HUES6 (cell line): Measurements from ENCODE around the gene EPN2.

Experiments
- H3K27ac ChIP-seq: 2 replicates; pipeline ENCODE4 v1.7.0; 2013; ENCODE audit warnings: low read depth, mild to moderate bottlenecking, low read length, inconsistent platforms
- H3K27me3 ChIP-seq: 2 replicates; pipeline ENCODE4 v1.6.1; 2013; ENCODE audit warnings: low read length; ENCODE audit not compliant: control insufficient read depth, insufficient read depth
- H3K36me3 ChIP-seq: 2 replicates; pipeline ENCODE4 v1.6.1; 2013; ENCODE audit warnings: low read length; ENCODE audit not compliant: control insufficient read depth, insufficient read depth
- H3K4me1 ChIP-seq: 2 replicates; pipeline ENCODE4 v1.6.1; 2013; ENCODE audit warnings: low read length; ENCODE audit not compliant: control insufficient read depth, insufficient read depth
- H3K4me3 ChIP-seq: 2 replicates; pipeline ENCODE4 v1.5.1; 2013; ENCODE audit warnings: low read depth, low read length
- H3K9ac ChIP-seq: one replicate; pipeline ENCODE4 v1.6.1; 2013; ENCODE audit warnings: mild to moderate bottlenecking, low read length
- H3K9me3 ChIP-seq: 2 replicates; pipeline ENCODE4 v1.6.1; 2013; ENCODE audit warnings: low read depth, low read length; ENCODE audit not compliant: control insufficient read depth, insufficient read depth

The EPN2 gene

GRCh38 chr17:19305256-19305655 is 68.1 kb downstream of the EPN2 start:
- Histone ChIP-seq H3K27ac (no peak overlapping the region), H3K36me3 (peaks cover 21% of the 10 kb centered on the region), H3K9ac (no peak overlapping the region), H3K9me3 (no peaks in the 10 kb centered on the region), H3K27me3 (no peaks in the 10 kb centered on the region), H3K4me1 (no peaks in the 10 kb centered on the region), H3K4me3 (no peak overlapping the region)

GRCh38 chr17:19305761-19306159 is 68.6 kb downstream of the EPN2 start:
- H3K9ac ChIP-seq = no peak overlapping the region

GRCh38 chr17:19306160-19307111 is 69.3 kb downstream of the EPN2 start:
- Histone ChIP-seq H3K9me3 (no peaks in the 10 kb centered on the region), H3K36me3 (peaks cover 21% of the 10 kb centered on the region)

More at GRCh38 chr17:19305761-19306159, 68.6 kb downstream of the EPN2 start:
- no peak overlapping the region for H3K27ac ChIP-seq
- H3K4me3 ChIP-seq = no peak overlapping the region
- no peaks in the 10 kb centered on the region for H3K9me3 ChIP-seq
- H3K36me3 ChIP-seq = peaks cover 21% of the 10 kb centered on the region
- no peaks in the 10 kb centered on the region for H3K27me3 ChIP-seq
- H3K4me1 ChIP-seq = no peaks in the 10 kb centered on the region

GRCh38 chr17:19307521-19307920 is 70.4 kb downstream of the EPN2 start:
- Histone ChIP-seq H3K27ac (no peak overlapping the region), H3K4me1 (no peaks in the 10 kb centered on the region), H3K4me3 (no peak overlapping the region), H3K27me3 (no peaks in the 10 kb centered on the region), H3K36me3 (peaks cover 31% of the 10 kb centered on the region), H3K9ac (no peak overlapping the region), H3K9me3 (no peaks in the 10 kb centered on the region)

More at GRCh38 chr17:19306160-19307111, 69.3 kb downstream of the EPN2 start:
- no peak overlapping the region for H3K9ac ChIP-seq
- H3K27ac ChIP-seq = no peak overlapping the region
- H3K27me3 ChIP-seq = no peaks in the 10 kb centered on the region
- no peaks in the 10 kb centered on the region for H3K4me1 ChIP-seq
- no peak overlapping the region for H3K4me3 ChIP-seq

- no peaks in the 10 kb centered on the region for H3K4me1 ChIP-seq
- no peak overlapping the region for H3K4me3 ChIP-seq
- H3K27me3 ChIP-seq = no peaks in the 10 kb centered on the region
- no peak overlapping the region for H3K27ac ChIP-seq
- no peak overlapping the region for H3K9ac ChIP-seq
- peaks cover 40% of the 10 kb centered on the region for H3K36me3 ChIP-seq
- H3K9me3 ChIP-seq = no peaks in the 10 kb centered on the region
Observed at GRCh38 chr17:19308398-19308797, 71.2 kb downstream of the EPN2 start.

- no peaks in the 10 kb centered on the region for H3K4me1 ChIP-seq
- H3K36me3 ChIP-seq = peaks cover 46% of the 10 kb centered on the region
- no peak overlapping the region for H3K27ac ChIP-seq
- no peaks in the 10 kb centered on the region for H3K27me3 ChIP-seq
- no peak overlapping the region for H3K4me3 ChIP-seq
- H3K9ac ChIP-seq = no peak overlapping the region
- H3K9me3 ChIP-seq = no peaks in the 10 kb centered on the region
Observed at GRCh38 chr17:19309701-19310100, 72.5 kb downstream of the EPN2 start.

GRCh38 chr17:19310151-19310550 is 73.0 kb downstream of the EPN2 start:
- no peaks in the 10 kb centered on the region for H3K27me3 ChIP-seq
- no peak overlapping the region for H3K9ac ChIP-seq
- H3K4me3 ChIP-seq = no peak overlapping the region
- H3K9me3 ChIP-seq = no peaks in the 10 kb centered on the region
- H3K4me1 ChIP-seq = no peaks in the 10 kb centered on the region
- peaks cover 46% of the 10 kb centered on the region for H3K36me3 ChIP-seq
- no peak overlapping the region for H3K27ac ChIP-seq

- H3K27ac ChIP-seq = no peak overlapping the region
- H3K36me3 ChIP-seq = peaks cover 44% of the 10 kb centered on the region
- H3K4me3 ChIP-seq = no peak overlapping the region
Observed at GRCh38 chr17:19311016-19311415, 73.8 kb downstream of the EPN2 start.

GRCh38 chr17:19311421-19312215 is 74.5 kb downstream of the EPN2 start:
- no peak overlapping the region for H3K4me3 ChIP-seq
- H3K9ac ChIP-seq = no peak overlapping the region
- peaks cover 5% of the 10 kb centered on the region for H3K4me1 ChIP-seq
- H3K9me3 ChIP-seq = no peaks in the 10 kb centered on the region
- H3K27ac ChIP-seq = no peak overlapping the region
- no peaks in the 10 kb centered on the region for H3K27me3 ChIP-seq
- peaks cover 39% of the 10 kb centered on the region for H3K36me3 ChIP-seq

More at GRCh38 chr17:19311016-19311415, 73.8 kb downstream of the EPN2 start:
- H3K9me3 ChIP-seq = no peaks in the 10 kb centered on the region
- H3K4me1 ChIP-seq = no peaks in the 10 kb centered on the region
- H3K9ac ChIP-seq = no peak overlapping the region
- H3K27me3 ChIP-seq = no peaks in the 10 kb centered on the region

- Histone ChIP-seq H3K4me1 (peaks cover 12% of the 10 kb centered on the region), H3K9ac (no peak overlapping the region), H3K4me3 (no peak overlapping the region), H3K9me3 (no peaks in the 10 kb centered on the region), H3K27me3 (no peaks in the 10 kb centered on the region), H3K27ac (no peak overlapping the region), H3K36me3 (peaks cover 39% of the 10 kb centered on the region)
Observed at GRCh38 chr17:19312406-19312805, 75.2 kb downstream of the EPN2 start.
